Endothelial cell of umbilical vein (primary cell): ENCODE results near the gene ACTG1.

Source experiments
- FOS ChIP-seq: IDR thresholded peaks from 2 replicates; pipeline ENCODE4 v1.6.1; 2011; ENCODE audit warnings: mild to moderate bottlenecking, low read length, moderate library complexity, borderline replicate concordance; ENCODE audit not compliant: insufficient read depth
- JUN ChIP-seq: IDR thresholded peaks from 2 replicates; pipeline ENCODE4 v1.6.1; 2011; ENCODE audit warnings: borderline replicate concordance, low read depth; ENCODE audit not compliant: insufficient read length, insufficient read depth
- MAX ChIP-seq: IDR thresholded peaks from 2 replicates; pipeline ENCODE4 v1.6.1; 2011; ENCODE audit not compliant: insufficient read depth, insufficient read length
- POLR2A ChIP-seq: IDR thresholded peaks from 2 replicates; pipeline ENCODE4 v1.6.1; 2012; ENCODE audit warnings: low read depth, mild to moderate bottlenecking, control low read depth, low read length
- TF ChIP-seq, protein P1 (sequence below), 2 donors: IDR thresholded peaks; 1 replicate in 1 of 2; 2 replicates in 1 of 2; pipeline ENCODE4 v1.5.1; 2011; ENCODE audit warnings: low read length in 2 of 2, mild to moderate bottlenecking in 2 of 2, moderate library complexity in 2 of 2, control low read depth in 1 of 2, inconsistent platforms in 1 of 2, low read depth in 1 of 2; ENCODE audit not compliant: insufficient read depth in 1 of 2; ENCODE audit errors: extremely low read depth in 1 of 2

DNA sequence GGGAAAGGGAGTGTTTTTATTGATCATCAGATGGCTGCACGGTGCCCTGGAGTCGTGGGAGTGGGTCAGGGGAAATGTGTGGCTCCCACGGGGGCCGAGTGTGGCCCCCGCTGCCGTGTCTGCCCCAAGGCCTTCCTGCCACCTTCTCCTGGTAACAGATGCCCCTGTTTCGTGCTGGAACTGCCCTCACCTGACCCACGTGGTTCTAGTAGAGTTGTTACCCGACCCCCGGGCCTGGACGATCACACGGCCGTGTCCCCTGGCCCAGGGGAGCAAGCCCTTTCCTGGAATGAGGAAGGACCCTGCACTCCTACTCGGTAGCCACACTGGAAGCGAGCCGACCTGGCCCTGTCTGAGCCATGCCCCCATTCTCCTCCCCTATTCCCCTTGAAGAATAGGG lies 37.6 kb downstream of the ACTG1 start:
- TF ChIP-seq, protein P1, sequence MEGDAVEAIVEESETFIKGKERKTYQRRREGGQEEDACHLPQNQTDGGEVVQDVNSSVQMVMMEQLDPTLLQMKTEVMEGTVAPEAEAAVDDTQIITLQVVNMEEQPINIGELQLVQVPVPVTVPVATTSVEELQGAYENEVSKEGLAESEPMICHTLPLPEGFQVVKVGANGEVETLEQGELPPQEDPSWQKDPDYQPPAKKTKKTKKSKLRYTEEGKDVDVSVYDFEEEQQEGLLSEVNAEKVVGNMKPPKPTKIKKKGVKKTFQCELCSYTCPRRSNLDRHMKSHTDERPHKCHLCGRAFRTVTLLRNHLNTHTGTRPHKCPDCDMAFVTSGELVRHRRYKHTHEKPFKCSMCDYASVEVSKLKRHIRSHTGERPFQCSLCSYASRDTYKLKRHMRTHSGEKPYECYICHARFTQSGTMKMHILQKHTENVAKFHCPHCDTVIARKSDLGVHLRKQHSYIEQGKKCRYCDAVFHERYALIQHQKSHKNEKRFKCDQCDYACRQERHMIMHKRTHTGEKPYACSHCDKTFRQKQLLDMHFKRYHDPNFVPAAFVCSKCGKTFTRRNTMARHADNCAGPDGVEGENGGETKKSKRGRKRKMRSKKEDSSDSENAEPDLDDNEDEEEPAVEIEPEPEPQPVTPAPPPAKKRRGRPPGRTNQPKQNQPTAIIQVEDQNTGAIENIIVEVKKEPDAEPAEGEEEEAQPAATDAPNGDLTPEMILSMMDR (IDR thresholded peaks at IDR 0.05; ENCODE audit: extremely low read depth in 1 of 2, insufficient read depth in 1 of 2, low read depth in 1 of 2, low read length in 2 of 2) = no peak
- TF ChIP-seq JUN (no peak), FOS (no peak), MAX (no peak), POLR2A (no peak)
